Endodermal cell (in vitro differentiated cells): ENCODE results near the gene BACH2. TPM values are rescaled to one million over a fixed set of nuclear protein-coding genes. Genes with fewer than 3 reads are reported as not detected.

Source experiments
- DNase-seq: peaks from one replicate; pipeline ENCODE4 v3.0.0-alpha.2; 2017
- H3K27ac ChIP-seq: 2 replicates; pipeline ENCODE4 v1.5.1; 2013; ENCODE audit warnings: mild to moderate bottlenecking, low read depth, low read length, moderate library complexity
- H3K27me3 ChIP-seq: 2 replicates; pipeline ENCODE4 v1.6.1; 2013; ENCODE audit warnings: mild to moderate bottlenecking, low read length, moderate library complexity; ENCODE audit not compliant: insufficient read depth, control insufficient read depth, poor library complexity, severe bottlenecking
- H3K36me3 ChIP-seq: 2 replicates; pipeline ENCODE4 v1.7.0; 2013; ENCODE audit warnings: mild to moderate bottlenecking, low read length, moderate library complexity; ENCODE audit not compliant: control insufficient read depth, insufficient read depth
- H3K4me1 ChIP-seq: one replicate; pipeline ENCODE4 v1.7.0; 2013; ENCODE audit warnings: low read length; ENCODE audit not compliant: control insufficient read depth, insufficient read depth
- H3K4me3 ChIP-seq: 2 replicates; pipeline ENCODE4 v1.5.1; 2013; ENCODE audit warnings: mild to moderate bottlenecking, low read length, moderate library complexity
- H3K9ac ChIP-seq: 2 replicates; pipeline ENCODE4 v1.6.1; 2013; ENCODE audit warnings: mild to moderate bottlenecking, low read length, moderate library complexity; ENCODE audit not compliant: poor library complexity, severe bottlenecking; ENCODE audit errors: extremely low read depth
- H3K9me3 ChIP-seq: 2 replicates; pipeline ENCODE4 v1.6.1; 2013; ENCODE audit warnings: mild to moderate bottlenecking, low read length, moderate library complexity; ENCODE audit not compliant: control insufficient read depth
- H3K27ac Mint-ChIP-seq: 2 replicates; pipeline ENCODE4 v1.8.0; 2020; ENCODE audit warnings: mixed read lengths
- H3K27me3 Mint-ChIP-seq: 2 replicates; pipeline ENCODE4 v1.8.0; 2021; ENCODE audit warnings: mild to moderate bottlenecking, mixed read lengths; ENCODE audit not compliant: insufficient read depth
- H3K36me3 Mint-ChIP-seq: 2 replicates; pipeline ENCODE4 v1.8.0; 2020; ENCODE audit warnings: low read depth, mixed read lengths
- H3K4me1 Mint-ChIP-seq: 2 replicates; pipeline ENCODE4 v1.8.0; 2020; ENCODE audit warnings: mixed read lengths
- H3K4me3 Mint-ChIP-seq: 2 replicates; pipeline ENCODE4 v1.8.0; 2020; ENCODE audit warnings: mild to moderate bottlenecking, moderate library complexity, mixed read lengths
- H3K9me3 Mint-ChIP-seq: 2 replicates; pipeline ENCODE4 v1.8.0; 2020; ENCODE audit warnings: mild to moderate bottlenecking, mixed read lengths
- CTCF ChIP-seq: fragments of 200-600 bp; sonication (generic); conservative IDR thresholded peaks from 2 replicates; pipeline ENCODE4 v1.5.0; 2021; ENCODE audit warnings: antibody characterized with exemption, mild to moderate bottlenecking
- WGBS, 2 experiments: methylation state at CpG; one replicate each; pipeline versions ENCODE4 v1.1.5 to v1.1.7; 2013; ENCODE audit warnings: missing lambda C conversion rate in 2 of 2, mixed read lengths in 1 of 2; ENCODE audit not compliant: insufficient coverage in 1 of 2, insufficient read length in 1 of 2; 5-methylcytosine and 5-hydroxymethylcytosine counted together
- total RNA-seq, 2 donors: library from RNA; stranded (reverse); fragmentation: NEBNext Ultra II Directional in 1 of 2; extraction: Animal tissue kit (Norgen Biotek cat#: 25700) in 1 of 2; gene quantifications; 2 replicates in 1 of 2; 3 replicates in 1 of 2; pipeline ENCODE4 v1.2.1, GENCODE V29; 2021

BACH2 gene
- total RNA-seq, 2 donors from 2014 or later = 11.0 to 22.3 TPM

GRCh38 chr6:90199900-90200299, 96.7 kb downstream of the BACH2 start:
- H3K27ac Mint-ChIP-seq = no peak overlapping the region
- peaks cover 21% of the 10 kb centered on the region for H3K4me1 Mint-ChIP-seq
- 91 to 100% methylated on average over 3 to 4 of the region's 4 CpGs for WGBS, 2 experiments
- H3K27me3 Mint-ChIP-seq = no peaks in the 10 kb centered on the region
- Histone ChIP-seq H3K27ac (no peak overlapping the region), H3K9me3 (peaks cover 33% of the 10 kb centered on the region), H3K36me3 (peaks cover 35% of the 10 kb centered on the region), H3K9ac (no peak overlapping the region), H3K4me3 (no peak overlapping the region), H3K4me1 (peaks cover 7% of the 10 kb centered on the region), H3K27me3 (no peaks in the 10 kb centered on the region)
- peaks cover 27% of the 10 kb centered on the region for H3K36me3 Mint-ChIP-seq
- DNase-seq = no peak
- TF ChIP-seq CTCF = no peak
- no peak overlapping the region for H3K4me3 Mint-ChIP-seq
- H3K9me3 Mint-ChIP-seq = peaks cover 22% of the 10 kb centered on the region

GRCh38 chr6:90198758-90199425, 97.8 kb downstream of the BACH2 start:
- H3K36me3 ChIP-seq = peaks cover 35% of the 10 kb centered on the region
- no peak for TF ChIP-seq CTCF
- H3K27ac ChIP-seq = no peak overlapping the region
- H3K4me3 ChIP-seq = no peak overlapping the region
- Mint-ChIP-seq H3K27me3 (no peaks in the 10 kb centered on the region), H3K9me3 (peaks cover 22% of the 10 kb centered on the region), H3K4me3 (no peak overlapping the region), H3K27ac (no peak overlapping the region), H3K36me3 (peaks cover 27% of the 10 kb centered on the region), H3K4me1 (peaks cover 12% of the 10 kb centered on the region)
- peaks cover 33% of the 10 kb centered on the region for H3K9me3 ChIP-seq
- H3K4me1 ChIP-seq = peaks cover 7% of the 10 kb centered on the region
- no peak overlapping the region for H3K9ac ChIP-seq
- H3K27me3 ChIP-seq = no peaks in the 10 kb centered on the region
- 91 to 100% methylated on average over 3 to 6 of the region's 6 CpGs for WGBS, 2 experiments
- no peak for DNase-seq

- peaks cover 7% of the 10 kb centered on the region for H3K4me1 ChIP-seq
Observed at GRCh38 chr6:90197854-90198496, 98.7 kb downstream of the BACH2 start.

More at GRCh38 chr6:90197854-90198496, 98.7 kb downstream of the BACH2 start:
- Mint-ChIP-seq H3K27me3 (no peaks in the 10 kb centered on the region), H3K9me3 (peaks cover 22% of the 10 kb centered on the region), H3K4me1 (peaks cover 12% of the 10 kb centered on the region), H3K27ac (no peak overlapping the region), H3K4me3 (no peak overlapping the region), H3K36me3 (peaks cover 30% of the 10 kb centered on the region)
- DNase-seq = no peak
- 93 to 94% methylated on average over 6 to 8 of the region's 8 CpGs for WGBS, 2 experiments
- peaks cover 40% of the 10 kb centered on the region for H3K36me3 ChIP-seq
- no peak for TF ChIP-seq CTCF
- H3K27me3 ChIP-seq = no peaks in the 10 kb centered on the region
- no peak overlapping the region for H3K4me3 ChIP-seq
- H3K9ac ChIP-seq = no peak overlapping the region
- peaks cover 33% of the 10 kb centered on the region for H3K9me3 ChIP-seq
- H3K27ac ChIP-seq = no peak overlapping the region
